ENCODE measurements around the gene UNC79.

UNC79 gene

DNA sequence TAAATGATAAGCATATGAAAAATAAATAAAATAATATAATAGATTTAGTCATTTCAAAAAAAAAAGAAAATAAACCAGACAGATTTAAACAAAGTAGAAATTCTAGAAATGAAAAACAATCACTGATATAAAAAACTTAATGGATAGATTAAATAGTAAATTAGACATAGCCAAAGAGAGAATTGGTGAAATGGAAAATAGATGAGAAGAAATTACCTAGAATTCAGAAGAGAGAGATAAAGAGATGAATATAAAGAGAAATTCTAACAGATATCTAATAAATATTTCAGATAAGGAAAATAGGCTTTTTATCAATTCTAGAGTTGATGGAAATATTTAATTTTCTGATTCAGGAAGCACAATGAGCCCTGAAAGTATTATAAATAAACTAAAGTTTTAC lies 234.4 kb downstream of the UNC79 start:
- DNase-seq (ENCODE audit: low read depth), result no peak

DNA sequence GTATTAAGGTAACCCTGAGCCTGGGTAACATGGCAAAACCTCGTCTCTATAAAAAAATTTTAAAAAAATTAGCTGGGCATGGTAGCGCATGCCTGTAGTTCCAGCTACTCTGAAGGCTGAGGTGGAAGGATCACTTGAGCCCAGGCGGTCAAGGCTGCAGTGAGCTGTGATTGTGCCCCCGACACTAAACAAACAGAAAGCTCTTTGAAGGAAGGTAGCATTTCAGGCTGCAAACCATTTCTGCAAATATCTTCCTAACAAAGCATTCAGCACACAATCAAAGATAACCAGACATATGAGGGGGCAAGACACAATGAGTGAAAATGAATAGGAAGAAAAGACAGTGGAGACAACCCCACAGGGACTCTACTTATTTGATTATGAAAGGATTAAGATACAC lies 238.9 kb downstream of the UNC79 start:
- no peak for DNase-seq (ENCODE audit: low read depth)

DNA sequence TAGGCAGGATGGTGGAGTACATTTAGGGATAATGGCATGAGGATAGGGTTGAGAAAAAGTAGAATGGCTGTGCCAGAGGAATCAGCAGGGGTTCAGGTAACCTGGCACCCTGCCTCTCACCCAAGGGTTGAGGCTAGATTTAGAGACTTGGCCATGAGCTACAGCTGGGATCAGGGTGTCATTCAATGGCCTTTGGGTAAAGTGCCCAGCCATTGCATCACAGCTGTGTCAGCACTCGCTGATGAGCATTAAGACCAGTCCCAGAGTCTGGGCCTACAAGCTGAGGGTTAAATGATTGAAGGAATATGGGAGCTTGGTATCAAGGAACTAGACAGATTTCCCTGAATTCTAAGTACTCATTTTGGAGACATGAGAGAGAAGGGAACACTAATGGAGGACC lies 243.6 kb downstream of the UNC79 start:
- DNase-seq (ENCODE audit: low read depth), result no peak

- DNase-seq (ENCODE audit: low read depth), result no peak
Measured at GRCh38 chr14:93675651-93676050, 244.9 kb downstream of the UNC79 start.

- DNase-seq (ENCODE audit: low read depth), result no peak
Measured at GRCh38 chr14:93676416-93676958, 245.7 kb downstream of the UNC79 start.

GRCh38 chr14:93682459-93682858 lies 251.7 kb downstream of the UNC79 start:
- no peak for DNase-seq (ENCODE audit: low read depth)

GRCh38 chr14:93683226-93683625 lies 252.5 kb downstream of the UNC79 start:
- DNase-seq (ENCODE audit: low read depth), result no peak

GRCh38 chr14:93685121-93685895 lies 254.6 kb downstream of the UNC79 start:
- DNase-seq (ENCODE audit: low read depth), result no peak

GRCh38 chr14:93686268-93686667 lies 255.5 kb downstream of the UNC79 start:
- DNase-seq (ENCODE audit: low read depth), result no peak

GRCh38 chr14:93688239-93688666 lies 257.5 kb downstream of the UNC79 start:
- no peak for DNase-seq (ENCODE audit: low read depth)

DNA sequence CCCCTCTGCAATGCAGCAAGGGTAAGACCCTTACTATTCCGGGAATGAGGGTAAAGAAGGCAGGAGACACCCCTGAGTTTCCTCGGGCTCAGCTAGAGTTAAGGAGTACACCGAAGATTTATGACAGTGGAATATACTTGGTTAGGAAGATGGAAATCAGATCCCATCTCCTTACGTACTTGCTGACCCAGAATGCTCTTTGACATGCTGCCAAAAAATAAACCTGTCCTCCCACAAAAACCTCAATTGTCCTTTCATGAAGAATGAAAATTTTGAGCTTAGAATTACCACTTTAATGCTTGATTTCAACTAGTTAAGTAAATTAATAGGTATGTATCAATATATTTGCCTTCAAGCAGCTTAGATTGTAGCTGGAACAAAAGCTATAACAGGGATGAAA lies 258.1 kb downstream of the UNC79 start:
- no peak for DNase-seq (ENCODE audit: low read depth)

GRCh38 chr14:93690146-93690545 lies 259.4 kb downstream of the UNC79 start:
- DNase-seq (ENCODE audit: low read depth), result no peak

GRCh38 chr14:93691042-93691780 lies 260.5 kb downstream of the UNC79 start:
- DNase-seq (ENCODE audit: low read depth), result no peak

DNA sequence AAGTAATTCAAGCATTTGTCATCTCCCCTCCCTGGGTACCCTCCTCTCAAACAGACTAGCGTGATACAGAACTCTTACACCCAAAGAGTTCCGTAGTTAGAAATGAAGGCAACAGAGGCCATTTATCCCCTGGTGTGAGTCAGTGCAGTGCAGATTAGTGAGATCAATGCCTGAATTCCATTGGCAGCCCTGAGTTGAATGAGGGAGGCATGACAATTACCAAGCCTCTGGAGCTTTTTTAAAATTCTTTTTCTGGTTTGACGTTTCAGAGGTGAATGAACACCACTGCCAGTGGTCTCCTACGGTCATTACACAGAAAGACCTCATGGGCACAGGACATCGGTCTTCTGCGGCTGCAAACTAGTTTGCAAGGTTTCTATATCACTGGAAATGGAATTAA lies 263.2 kb downstream of the UNC79 start:
- no peak for DNase-seq (ENCODE audit: low read depth)

- DNase-seq (ENCODE audit: low read depth), result no peak
Measured at GRCh38 chr14:93700928-93701327, 270.2 kb downstream of the UNC79 start.

DNA sequence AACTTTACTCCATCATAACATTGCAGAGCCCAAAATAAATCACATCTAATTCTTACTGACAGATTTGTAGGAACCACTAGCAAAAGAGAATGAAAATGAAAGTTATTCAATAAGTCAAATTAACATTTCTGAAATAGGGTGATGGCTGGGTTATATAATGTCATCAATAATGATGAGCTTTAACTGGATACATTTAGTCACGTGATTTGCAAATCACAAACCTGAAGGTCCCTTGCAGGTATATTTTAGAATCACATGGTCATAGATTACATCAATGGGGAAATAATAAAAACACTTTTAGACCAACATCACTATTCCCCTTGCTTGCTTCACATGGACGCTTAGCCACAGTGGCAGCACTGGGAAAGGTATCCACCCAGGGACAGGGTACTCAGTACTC lies 270.8 kb downstream of the UNC79 start:
- no peak for DNase-seq (ENCODE audit: low read depth)

GRCh38 chr14:93702946-93703345 lies 272.2 kb downstream of the UNC79 start:
- DNase-seq (ENCODE audit: low read depth), result no peak

GRCh38 chr14:93703941-93704340 lies 273.2 kb downstream of the UNC79 start:
- no peak for DNase-seq (ENCODE audit: low read depth)

DNA sequence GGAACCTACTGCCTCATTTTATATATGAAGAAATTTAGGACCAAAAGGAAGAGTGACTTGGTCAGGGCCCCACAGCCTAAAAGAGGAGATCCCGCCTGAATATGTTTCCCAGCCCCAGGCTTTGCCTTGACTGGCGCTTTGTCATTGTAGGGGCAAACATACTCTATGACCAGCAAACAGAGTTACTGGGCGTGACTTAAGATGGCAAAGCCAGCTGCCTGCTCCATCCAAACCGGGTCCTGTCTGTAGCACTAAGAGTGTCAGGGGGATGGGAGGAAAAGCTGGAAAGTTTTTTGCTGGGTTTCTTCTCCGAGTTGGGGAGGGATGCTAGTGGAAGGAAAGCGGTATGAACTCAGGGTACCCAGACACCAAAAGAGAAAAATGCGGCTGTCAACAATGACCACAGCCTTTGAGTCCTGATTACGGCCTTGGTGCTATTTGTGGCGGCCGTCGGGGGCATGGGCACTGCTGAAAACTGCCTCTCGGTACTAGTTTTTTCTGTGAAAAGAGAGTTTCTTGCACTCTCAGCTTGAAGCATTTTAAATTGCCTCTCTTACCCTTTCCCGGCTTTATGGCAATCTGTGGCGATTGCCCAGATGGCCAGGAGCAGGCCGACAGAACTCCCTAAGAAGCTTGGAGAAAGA lies 274.9 kb downstream of the UNC79 start:
- DNase-seq (ENCODE audit: low read depth), result no peak

DNA sequence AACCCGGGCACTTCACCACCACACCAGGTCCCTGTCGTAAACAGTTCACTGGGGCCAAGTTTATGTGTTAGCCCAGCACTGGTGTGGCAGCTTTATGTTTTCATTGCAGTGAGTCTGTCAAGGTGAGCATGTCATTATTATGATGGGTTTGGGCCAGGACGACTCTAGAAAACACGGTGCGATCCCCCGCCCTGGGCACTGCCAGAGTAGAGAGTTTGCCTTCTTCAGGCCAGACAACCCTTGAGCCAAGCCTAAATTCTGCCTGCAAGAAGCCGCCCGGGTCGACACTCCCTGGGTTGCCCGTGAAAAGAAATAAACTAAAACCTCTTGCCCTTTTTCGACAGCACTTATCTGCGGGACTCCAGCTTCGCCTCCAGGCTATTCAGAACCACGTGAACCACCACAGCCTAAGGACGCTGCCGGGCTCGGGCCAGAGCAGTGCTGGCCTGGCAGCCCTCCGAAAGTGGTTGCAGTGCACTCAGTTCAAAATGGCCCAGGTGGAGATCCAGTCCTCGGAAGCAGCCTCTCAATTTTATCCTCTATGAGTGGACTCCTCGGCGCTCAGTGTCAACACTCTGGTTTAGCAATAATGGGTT lies 275.7 kb downstream of the UNC79 start:
- no peak for DNase-seq (ENCODE audit: low read depth)

GRCh38 chr14:93707475-93707874 lies 276.7 kb downstream of the UNC79 start:
- DNase-seq (ENCODE audit: low read depth), result no peak

- no peak for DNase-seq (ENCODE audit: low read depth)
Measured at GRCh38 chr14:93708311-93708734, 277.6 kb downstream of the UNC79 start.

Data from stimulated activated CD8-positive, alpha-beta memory T cell treated with anti-CD3 and anti-CD28 coated beads, Interleukin-15, amount 100 ng/mL, for 24 hours (primary cell).